ENCODE data around the gene MAML1. TPM values are rescaled to one million over a fixed set of nuclear protein-coding genes. Genes with fewer than 3 reads are reported as not detected.

The MAML1 gene
- total RNA-seq, 1 experiment from 2014 or later = 10.6 TPM

DNA sequence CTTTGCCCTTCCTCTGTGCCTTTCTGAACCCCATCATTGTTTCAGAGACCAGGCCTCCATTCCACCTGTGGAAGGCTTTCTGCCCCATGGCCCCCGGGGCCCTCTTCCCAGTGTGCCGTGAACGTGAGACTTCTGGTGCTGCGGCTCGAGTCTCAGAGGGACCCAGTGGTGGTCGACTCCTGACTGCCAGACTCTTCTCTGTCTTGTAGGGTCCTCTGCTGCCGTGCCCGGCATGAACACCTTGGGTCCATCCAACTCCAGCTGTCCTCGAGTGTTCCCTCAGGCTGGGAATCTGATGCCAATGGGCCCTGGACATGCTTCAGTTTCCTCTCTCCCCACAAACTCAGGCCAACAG, 41.0 kb downstream of the MAML1 start:
- H3K9ac ChIP-seq (ENCODE audit: low read length) = no peak overlapping the region
- ATAC-seq = no peak
- ChIA-PET POLR2A (ENCODE audit: unreplicated experiment) (no interaction called here), CTCF (no interaction called here)
- no peak for DNase-seq
- peaks cover 10% of the 10 kb centered on the region for H3K36me3 ChIP-seq (ENCODE audit: low read depth, low read length)
- H3K9me3 ChIP-seq (ENCODE audit: low read length) = no peaks in the 10 kb centered on the region
- H3K27me3 ChIP-seq (ENCODE audit: low read length) = no peaks in the 10 kb centered on the region
- intact Hi-C loops (cut with micrococcal nuclease) = no loop called here
- H3K27ac ChIP-seq (ENCODE audit: low read length) = no peak overlapping the region
- H3K4me2 ChIP-seq (ENCODE audit: low read length) = no peak overlapping the region
- H4K20me1 ChIP-seq (ENCODE audit: low read length) = no peaks in the 10 kb centered on the region
- no peaks in the 10 kb centered on the region for H3K4me1 ChIP-seq (ENCODE audit: insufficient read depth, low read length)
- no peak overlapping the region for H3K4me3 ChIP-seq (ENCODE audit: low read length)
- no peak overlapping the region for H2AFZ ChIP-seq (ENCODE audit: low read length)
- no peaks in the 10 kb centered on the region for H3F3A ChIP-seq (ENCODE audit: low read length, unreplicated experiment)
- no peaks in the 10 kb centered on the region for H3K9me2 ChIP-seq (replicated peaks; ENCODE audit: low read length)
- no peaks in the 10 kb centered on the region for H3K79me2 ChIP-seq (ENCODE audit: low read length)
- BruUV-seq (replicated peaks) = no TSS peak
- no peak for TF ChIP-seq EZH2phosphoT487 (IDR thresholded peaks at IDR 0.05; ENCODE audit: borderline replicate concordance, low read length)
- TF ChIP-seq, protein P1, sequence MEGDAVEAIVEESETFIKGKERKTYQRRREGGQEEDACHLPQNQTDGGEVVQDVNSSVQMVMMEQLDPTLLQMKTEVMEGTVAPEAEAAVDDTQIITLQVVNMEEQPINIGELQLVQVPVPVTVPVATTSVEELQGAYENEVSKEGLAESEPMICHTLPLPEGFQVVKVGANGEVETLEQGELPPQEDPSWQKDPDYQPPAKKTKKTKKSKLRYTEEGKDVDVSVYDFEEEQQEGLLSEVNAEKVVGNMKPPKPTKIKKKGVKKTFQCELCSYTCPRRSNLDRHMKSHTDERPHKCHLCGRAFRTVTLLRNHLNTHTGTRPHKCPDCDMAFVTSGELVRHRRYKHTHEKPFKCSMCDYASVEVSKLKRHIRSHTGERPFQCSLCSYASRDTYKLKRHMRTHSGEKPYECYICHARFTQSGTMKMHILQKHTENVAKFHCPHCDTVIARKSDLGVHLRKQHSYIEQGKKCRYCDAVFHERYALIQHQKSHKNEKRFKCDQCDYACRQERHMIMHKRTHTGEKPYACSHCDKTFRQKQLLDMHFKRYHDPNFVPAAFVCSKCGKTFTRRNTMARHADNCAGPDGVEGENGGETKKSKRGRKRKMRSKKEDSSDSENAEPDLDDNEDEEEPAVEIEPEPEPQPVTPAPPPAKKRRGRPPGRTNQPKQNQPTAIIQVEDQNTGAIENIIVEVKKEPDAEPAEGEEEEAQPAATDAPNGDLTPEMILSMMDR (conservative IDR thresholded peaks at IDR 0.05; ENCODE audit: low read depth, low read length) = no peak
- no peak for TF ChIP-seq EZH2 (IDR thresholded peaks at IDR 0.05; ENCODE audit: low read length, unreplicated experiment)

DNA sequence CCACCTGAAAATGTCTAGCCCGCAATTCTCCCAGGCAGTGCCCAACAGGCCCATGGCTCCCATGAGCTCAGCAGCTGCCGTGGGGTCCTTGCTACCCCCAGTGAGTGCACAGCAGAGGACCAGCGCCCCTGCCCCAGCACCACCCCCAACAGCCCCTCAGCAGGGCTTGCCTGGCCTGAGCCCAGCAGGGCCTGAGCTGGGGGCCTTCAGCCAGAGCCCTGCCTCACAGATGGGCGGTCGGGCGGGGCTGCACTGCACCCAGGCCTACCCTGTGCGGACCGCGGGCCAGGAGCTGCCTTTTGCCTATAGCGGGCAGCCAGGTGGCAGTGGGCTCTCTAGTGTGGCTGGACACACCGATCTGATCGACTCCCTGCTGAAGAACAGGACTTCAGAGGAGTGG, 41.8 kb downstream of the MAML1 start:
- Histone ChIP-seq H3K36me3 (ENCODE audit: low read depth, low read length) (peaks cover 10% of the 10 kb centered on the region), H3K27ac (ENCODE audit: low read length) (no peak overlapping the region), H3K9me2 (replicated peaks; ENCODE audit: low read length) (no peaks in the 10 kb centered on the region), H4K20me1 (ENCODE audit: low read length) (no peaks in the 10 kb centered on the region), H3F3A (ENCODE audit: low read length, unreplicated experiment) (no peaks in the 10 kb centered on the region), H2AFZ (ENCODE audit: low read length) (no peak overlapping the region), H3K27me3 (ENCODE audit: low read length) (no peaks in the 10 kb centered on the region), H3K4me1 (ENCODE audit: insufficient read depth, low read length) (no peaks in the 10 kb centered on the region), H3K4me3 (ENCODE audit: low read length) (no peak overlapping the region), H3K4me2 (ENCODE audit: low read length) (no peak overlapping the region), H3K9me3 (ENCODE audit: low read length) (no peaks in the 10 kb centered on the region), H3K79me2 (ENCODE audit: low read length) (no peaks in the 10 kb centered on the region), H3K9ac (ENCODE audit: low read length) (no peak overlapping the region)
- no peak for ATAC-seq
- BruUV-seq (replicated peaks) = no TSS peak
- intact Hi-C loops (cut with micrococcal nuclease) = no loop called here
- ChIA-PET CTCF (no interaction called here), POLR2A (ENCODE audit: unreplicated experiment) (no interaction called here)
- TF ChIP-seq EZH2 (IDR thresholded peaks at IDR 0.05; ENCODE audit: low read length, unreplicated experiment) (no peak), EZH2phosphoT487 (IDR thresholded peaks at IDR 0.05; ENCODE audit: borderline replicate concordance, low read length) (no peak)
- TF ChIP-seq, protein P1 (conservative IDR thresholded peaks at IDR 0.05; ENCODE audit: low read depth, low read length) = no peak
- no peak for DNase-seq

DNA sequence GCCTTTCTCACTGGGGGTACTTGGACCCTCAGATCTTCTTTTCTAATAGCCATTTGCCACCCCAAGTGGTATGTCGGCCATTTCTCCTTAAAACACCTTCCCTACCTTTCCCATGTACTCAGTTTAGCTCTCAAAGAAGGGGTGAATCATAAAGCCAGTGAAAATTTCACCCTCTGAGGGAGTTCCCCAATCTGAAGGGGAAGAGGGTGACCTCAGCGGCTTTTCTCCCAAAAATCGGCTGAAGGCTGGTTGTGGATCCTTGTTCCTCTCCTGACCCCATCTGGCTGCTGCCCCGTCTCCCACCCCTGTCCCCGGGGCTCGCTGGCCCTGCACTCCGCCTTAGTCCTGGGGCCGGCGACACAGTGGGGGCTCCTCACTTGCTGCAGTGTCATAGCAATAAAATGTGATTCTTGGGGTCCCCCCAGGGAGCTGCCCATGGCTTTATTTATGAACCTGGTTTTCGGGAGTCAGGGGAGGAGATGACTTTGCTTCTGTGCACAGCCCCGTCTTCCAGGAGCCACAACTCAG, 43.9 kb downstream of the MAML1 start:
- no peaks in the 10 kb centered on the region for H3K27me3 ChIP-seq (ENCODE audit: low read length)
- ATAC-seq = no peak

More for the DNA sequence above, 43.9 kb downstream of the MAML1 start:
- TF ChIP-seq, protein P1 (conservative IDR thresholded peaks at IDR 0.05; ENCODE audit: low read depth, low read length) = no peak
- no peak for TF ChIP-seq EZH2 (IDR thresholded peaks at IDR 0.05; ENCODE audit: low read length, unreplicated experiment)
- TF ChIP-seq EZH2phosphoT487 (IDR thresholded peaks at IDR 0.05; ENCODE audit: borderline replicate concordance, low read length) = no peak
- no TSS peak for BruUV-seq (replicated peaks)
- no peaks in the 10 kb centered on the region for H3F3A ChIP-seq (ENCODE audit: low read length, unreplicated experiment)
- H3K79me2 ChIP-seq (ENCODE audit: low read length) = no peaks in the 10 kb centered on the region
- no peak overlapping the region for H3K9ac ChIP-seq (ENCODE audit: low read length)
- intact Hi-C loops (cut with micrococcal nuclease) = no loop called here
- ChIA-PET POLR2A (ENCODE audit: unreplicated experiment) (interaction anchor here (0.6 kb wide), 1 partner anchor 76 kb away, joined by 3 read pairs; no protein-coding TSS in a partner anchor), CTCF (no interaction called here)
- H3K4me1 ChIP-seq (ENCODE audit: insufficient read depth, low read length) = no peaks in the 10 kb centered on the region
- H3K9me2 ChIP-seq (replicated peaks; ENCODE audit: low read length) = no peaks in the 10 kb centered on the region
- no peaks in the 10 kb centered on the region for H3K9me3 ChIP-seq (ENCODE audit: low read length)
- DNase-seq = no peak
- H3K27ac ChIP-seq (ENCODE audit: low read length) = no peak overlapping the region
- no peak overlapping the region for H2AFZ ChIP-seq (ENCODE audit: low read length)
- H3K4me3 ChIP-seq (ENCODE audit: low read length) = no peak overlapping the region
- H3K36me3 ChIP-seq (ENCODE audit: low read depth, low read length) = peaks cover 5% of the 10 kb centered on the region; the same call in 1 of the 2 replicates
- no peak overlapping the region for H3K4me2 ChIP-seq (ENCODE audit: low read length)
- no peaks in the 10 kb centered on the region for H4K20me1 ChIP-seq (ENCODE audit: low read length)
